GM13976 (cell line): ENCODE measurements around the gene MYL5.
"Not testable (repeated sequence)": the region's sequence is repeated elsewhere in the genome, so short reads cannot be mapped to it uniquely, and the experiment has no call there.

Experiments used
- DNase-seq: peaks from one replicate; pipeline ENCODE4 v3.0.0; 2012; ENCODE audit warnings: low spot score
- in situ Hi-C: fragments of 300-500 bp; cut with MboI; formaldehyde crosslinking; loops from one replicate; pipeline ENCODE4 v1.12.0; 2022; ENCODE audit warnings: low sequenced_read_pairs, mixed read lengths, inconsistent platforms; ENCODE audit not compliant: unreplicated experiment
- TF ChIP-seq, protein P1 (sequence below): IDR thresholded peaks from 2 replicates; pipeline ENCODE4 v1.5.1; 2012; ENCODE audit warnings: borderline replicate concordance, mild to moderate bottlenecking; ENCODE audit not compliant: insufficient read depth; ENCODE audit errors: extremely low read depth, missing control alignments, control extremely low read depth

The MYL5 gene

DNA sequence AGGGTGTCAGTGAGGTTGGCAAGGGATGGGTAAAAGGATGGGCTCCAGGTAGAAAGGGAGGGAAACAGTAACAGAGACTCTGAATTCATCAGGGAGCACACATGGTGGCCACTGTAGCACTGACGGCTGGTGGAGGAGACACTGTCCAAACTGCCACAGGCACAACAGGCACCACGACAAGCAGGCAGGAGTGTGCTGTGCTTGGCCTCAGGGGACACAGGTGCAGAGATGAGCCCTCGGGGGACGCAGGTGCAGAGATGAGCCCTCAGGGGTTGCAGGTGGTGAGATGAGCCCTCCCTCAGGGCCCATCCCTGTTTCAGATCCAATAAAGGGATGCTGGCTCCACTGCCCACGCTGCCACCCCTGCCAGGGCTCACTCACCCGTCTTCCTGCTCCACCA, 41.4 kb upstream of the MYL5 start:
- in situ Hi-C loops, result no loop called here
- no peak for DNase-seq
- TF ChIP-seq, protein P1, sequence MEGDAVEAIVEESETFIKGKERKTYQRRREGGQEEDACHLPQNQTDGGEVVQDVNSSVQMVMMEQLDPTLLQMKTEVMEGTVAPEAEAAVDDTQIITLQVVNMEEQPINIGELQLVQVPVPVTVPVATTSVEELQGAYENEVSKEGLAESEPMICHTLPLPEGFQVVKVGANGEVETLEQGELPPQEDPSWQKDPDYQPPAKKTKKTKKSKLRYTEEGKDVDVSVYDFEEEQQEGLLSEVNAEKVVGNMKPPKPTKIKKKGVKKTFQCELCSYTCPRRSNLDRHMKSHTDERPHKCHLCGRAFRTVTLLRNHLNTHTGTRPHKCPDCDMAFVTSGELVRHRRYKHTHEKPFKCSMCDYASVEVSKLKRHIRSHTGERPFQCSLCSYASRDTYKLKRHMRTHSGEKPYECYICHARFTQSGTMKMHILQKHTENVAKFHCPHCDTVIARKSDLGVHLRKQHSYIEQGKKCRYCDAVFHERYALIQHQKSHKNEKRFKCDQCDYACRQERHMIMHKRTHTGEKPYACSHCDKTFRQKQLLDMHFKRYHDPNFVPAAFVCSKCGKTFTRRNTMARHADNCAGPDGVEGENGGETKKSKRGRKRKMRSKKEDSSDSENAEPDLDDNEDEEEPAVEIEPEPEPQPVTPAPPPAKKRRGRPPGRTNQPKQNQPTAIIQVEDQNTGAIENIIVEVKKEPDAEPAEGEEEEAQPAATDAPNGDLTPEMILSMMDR, result no peak

DNA sequence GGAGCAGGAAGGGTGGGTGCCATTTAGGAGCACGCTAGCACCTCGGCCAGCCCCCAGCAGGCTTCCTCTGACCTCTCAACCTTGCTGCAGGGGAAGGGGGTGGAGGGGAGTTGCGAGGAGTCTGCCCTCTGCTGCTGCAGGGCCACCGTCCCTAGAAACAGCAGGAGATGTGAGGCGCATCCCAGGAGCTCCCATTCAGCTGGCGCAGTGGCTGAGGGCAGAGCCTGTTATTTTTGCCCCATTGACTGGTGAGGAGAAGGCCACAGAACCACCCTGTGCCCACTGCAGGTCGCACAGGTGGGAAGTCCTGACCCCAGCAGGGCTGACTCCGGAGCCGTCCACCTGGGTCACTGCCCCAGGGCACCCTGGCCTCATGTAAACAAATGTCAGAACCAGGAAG, 40.9 kb upstream of the MYL5 start:
- in situ Hi-C loops, result no loop called here
- no peak for DNase-seq
- TF ChIP-seq, protein P1, result no peak

DNA sequence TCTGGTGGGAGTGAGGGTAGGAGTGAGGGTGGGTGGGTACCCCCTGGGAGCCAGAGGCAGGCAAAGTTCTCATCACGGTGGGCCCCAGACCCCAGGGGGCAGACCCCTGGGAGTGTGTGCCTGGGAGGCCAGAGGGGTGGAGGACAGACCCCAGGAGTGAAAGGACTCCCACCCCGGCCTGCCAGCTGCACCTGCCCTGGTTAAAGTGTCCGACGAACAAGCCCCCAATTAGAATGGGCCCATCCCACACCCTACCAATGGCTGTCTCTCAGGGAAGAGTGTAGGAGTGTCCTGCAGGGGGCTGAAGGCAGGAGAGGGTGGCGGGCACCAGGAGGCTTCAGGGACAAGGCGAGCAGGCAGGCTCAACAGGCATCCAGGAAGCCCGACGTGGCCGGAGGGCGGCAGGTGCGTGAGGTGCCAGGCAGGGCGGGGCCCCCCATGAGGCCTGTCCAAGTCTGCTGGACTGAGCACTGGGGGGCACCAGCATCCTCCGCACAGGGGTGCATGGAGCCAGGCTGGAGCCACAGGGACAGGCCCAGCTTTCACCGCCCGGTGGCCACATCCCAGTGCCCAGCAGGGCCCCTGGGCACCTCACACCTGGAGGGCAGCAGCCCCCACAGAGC, 40.3 kb upstream of the MYL5 start:
- DNase-seq, result no peak
- in situ Hi-C loops, result no loop called here
- TF ChIP-seq, protein P1, result no peak

DNA sequence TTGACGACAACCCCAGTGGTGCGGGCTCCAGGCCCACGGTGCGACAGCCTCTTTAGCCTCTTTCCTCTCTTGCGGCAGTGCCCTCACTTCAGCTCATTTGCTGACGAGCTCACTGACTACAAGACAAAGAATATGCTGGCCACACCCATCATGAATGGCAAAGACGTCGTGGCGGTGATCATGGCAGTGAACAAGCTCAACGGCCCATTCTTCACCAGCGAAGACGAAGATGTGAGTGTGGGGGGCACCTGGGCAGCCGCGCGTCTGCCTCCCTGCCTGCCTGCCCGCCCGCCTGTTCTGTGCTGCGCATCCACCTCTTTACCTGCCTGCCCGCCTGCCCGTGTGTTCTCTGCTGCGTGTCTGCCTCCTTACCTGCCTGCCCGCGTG, 39.8 kb upstream of the MYL5 start:
- DNase-seq, result no peak
- in situ Hi-C loops, result no loop called here
- TF ChIP-seq, protein P1, result no peak

DNA sequence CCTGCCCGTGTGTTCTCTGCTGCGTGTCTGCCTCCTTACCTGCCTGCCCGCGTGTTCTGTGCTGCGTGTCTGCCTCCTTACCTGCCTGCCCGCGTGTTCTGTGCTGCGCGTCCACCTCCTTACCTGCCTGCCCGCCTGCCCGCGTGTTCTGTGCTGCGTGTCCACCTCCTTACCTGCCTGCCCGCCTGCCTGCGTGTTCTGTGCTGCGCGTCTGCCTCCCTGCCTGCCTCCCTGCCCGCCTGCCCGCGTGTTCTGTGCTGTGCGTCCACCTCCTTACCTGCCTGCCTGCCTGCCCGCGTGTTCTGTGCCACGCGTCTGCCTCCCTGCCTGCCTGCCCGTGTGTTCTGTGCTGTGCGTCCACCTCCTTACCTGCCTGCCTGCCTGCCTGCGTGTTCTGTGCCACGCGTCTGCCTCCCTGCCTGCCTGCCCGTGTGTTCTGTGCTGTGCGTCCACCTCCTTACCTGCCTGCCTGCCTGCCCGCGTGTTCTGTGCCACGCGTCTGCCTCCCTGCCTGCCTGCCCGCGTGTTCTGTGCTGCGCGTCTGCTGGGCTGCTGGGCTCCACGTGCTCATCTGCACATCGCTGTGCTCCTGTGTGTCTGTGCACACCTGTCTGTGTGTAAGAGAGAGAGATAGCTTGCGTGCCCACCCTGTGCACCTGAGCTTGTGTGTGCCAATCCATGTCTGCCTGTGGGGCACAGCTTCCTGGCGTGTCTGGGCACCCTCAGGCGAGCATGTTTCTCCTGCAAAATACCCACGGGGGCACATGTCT, 39.1 kb upstream of the MYL5 start:
- in situ Hi-C loops, DNase-seq: not testable (repeated sequence)

DNA sequence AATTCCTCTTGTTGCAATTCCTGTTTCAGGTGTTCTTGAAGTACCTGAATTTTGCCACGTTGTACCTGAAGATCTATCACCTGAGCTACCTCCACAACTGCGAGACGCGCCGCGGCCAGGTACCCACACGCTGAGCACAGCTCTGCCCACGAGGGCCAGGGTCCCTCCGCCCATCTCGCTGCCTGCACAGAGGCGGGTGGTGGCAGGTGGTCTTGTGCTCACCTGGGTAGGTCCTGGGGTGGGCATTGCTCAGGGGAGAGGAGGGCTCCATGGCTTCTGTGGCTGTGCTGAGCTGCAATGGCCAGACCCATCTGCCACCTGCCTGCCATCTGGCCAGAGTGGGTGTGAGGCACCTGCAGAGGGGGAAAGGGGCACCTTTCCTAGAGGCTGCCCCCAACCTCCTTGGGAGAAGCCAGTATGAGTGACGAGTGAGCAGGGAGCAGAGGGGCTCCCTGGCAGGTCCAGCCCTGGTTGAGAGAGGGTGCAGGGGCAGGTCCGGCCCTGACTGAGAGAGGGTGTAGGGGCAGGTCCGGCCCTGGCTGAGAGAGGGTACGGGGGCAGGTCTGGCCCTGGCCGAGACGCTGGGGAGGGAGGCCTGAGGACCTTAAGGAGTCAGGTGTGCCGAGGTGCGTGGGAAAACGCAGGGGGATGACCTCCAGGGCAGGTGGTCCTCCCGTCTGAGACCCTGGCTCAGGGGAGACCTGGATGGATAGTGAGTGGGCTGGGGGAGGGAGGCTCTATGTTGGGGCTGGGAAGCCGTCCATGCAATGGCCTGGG, 38.3 kb upstream of the MYL5 start:
- in situ Hi-C loops, result no loop called here
- no peak for DNase-seq
- TF ChIP-seq, protein P1, result no peak
